WTC11 (cell line): ENCODE measurements around the gene PLXND1. TPM values are rescaled to one million over a fixed set of nuclear protein-coding genes. Genes with fewer than 3 reads are reported as not detected.

Experiments
- ATAC-seq: fragments of 200-7000 bp; cut with Tn5 transposase; 2 replicates; pipeline ENCODE4 v1.10.0; 2021; ENCODE audit warnings: mild to moderate bottlenecking, moderate library complexity
- CTCF ChIA-PET: fragments of 300-600 bp; sonication (Branson Sonifier 250); formaldehyde crosslinking; loops from one replicate; lab custom pipeline; 2021; ENCODE audit warnings: antibody characterized with exemption; lab: Charles Lee
- POLR2A ChIA-PET: fragments of 350-600 bp; sonication (Branson Sonifier 250); formaldehyde crosslinking; loops from one replicate; lab custom pipeline; 2021; ENCODE audit warnings: antibody characterized with exemption; lab: Charles Lee
- DNase-seq: peaks from one replicate; pipeline ENCODE4 v3.0.0; 2021; ENCODE audit warnings: low spot score
- H3K27ac Mint-ChIP-seq: 2 replicates; pipeline ENCODE4 v1.8.0; 2021; ENCODE audit warnings: mixed read lengths
- H3K27me3 Mint-ChIP-seq: 2 replicates; pipeline ENCODE4 v1.8.0; 2021; ENCODE audit warnings: low read depth, mild to moderate bottlenecking, moderate library complexity, mixed read lengths
- H3K36me3 Mint-ChIP-seq: 2 replicates; pipeline ENCODE4 v1.8.0; 2021; ENCODE audit warnings: mixed read lengths
- H3K4me1 Mint-ChIP-seq: 2 replicates; pipeline ENCODE4 v1.8.0; 2022; ENCODE audit warnings: mixed read lengths
- H3K4me3 Mint-ChIP-seq: 2 replicates; pipeline ENCODE4 v1.8.0; 2021; ENCODE audit warnings: mild to moderate bottlenecking, moderate library complexity, mixed read lengths
- H3K9me3 Mint-ChIP-seq: 2 replicates; pipeline ENCODE4 v1.8.0; 2021; ENCODE audit warnings: mixed read lengths
- CBFB ChIP-seq: sonication (generic); formaldehyde crosslinking; IDR thresholded peaks from 2 replicates; pipeline ENCODE4 v1.8.1; 2022; ENCODE audit warnings: mild to moderate bottlenecking, low read depth, missing genetic modification reagents
- CDX4 ChIP-seq: fragments of 250-450 bp; sonication (Bioruptor Pico); IDR thresholded peaks from 2 replicates; pipeline ENCODE4 v1.9.0; 2021; ENCODE audit warnings: moderate library complexity, mild to moderate bottlenecking, inconsistent platforms, borderline replicate concordance
- CREM ChIP-seq: sonication (generic); formaldehyde crosslinking; IDR thresholded peaks from 2 replicates; pipeline ENCODE4 v1.8.1; 2022; ENCODE audit warnings: mild to moderate bottlenecking, missing genetic modification reagents, moderate library complexity
- ELF4 ChIP-seq: sonication (generic); formaldehyde crosslinking; IDR thresholded peaks from 2 replicates; pipeline ENCODE4 v1.8.1; 2022; ENCODE audit warnings: low read depth, mild to moderate bottlenecking, moderate library complexity, missing genetic modification reagents
- EMX1 ChIP-seq: fragments of 250-450 bp; sonication (Bioruptor Pico); IDR thresholded peaks from 2 replicates; pipeline ENCODE4 v1.8.0; 2021; ENCODE audit warnings: mild to moderate bottlenecking
- ESRRA ChIP-seq: sonication (generic); formaldehyde crosslinking; IDR thresholded peaks from 2 replicates; pipeline ENCODE4 v1.8.1; 2022; ENCODE audit warnings: mild to moderate bottlenecking, missing genetic modification reagents, borderline replicate concordance
- HMGA2 ChIP-seq: fragments of 250-450 bp; sonication (Bioruptor Pico); IDR thresholded peaks from 2 replicates; pipeline ENCODE4 v1.4.0; 2021; ENCODE audit warnings: mild to moderate bottlenecking, moderate library complexity
- IRF1 ChIP-seq: sonication (generic); formaldehyde crosslinking; IDR thresholded peaks from 2 replicates; pipeline ENCODE4 v1.8.0; 2023; ENCODE audit warnings: missing genetic modification reagents
- IRF2 ChIP-seq: sonication (generic); formaldehyde crosslinking; IDR thresholded peaks from 2 replicates; pipeline ENCODE4 v1.8.0; 2022; ENCODE audit warnings: low read depth, missing genetic modification reagents, borderline replicate concordance
- NR1H2 ChIP-seq: sonication (generic); formaldehyde crosslinking; IDR thresholded peaks from 2 replicates; pipeline ENCODE4 v1.9.0; 2021; ENCODE audit warnings: mild to moderate bottlenecking, moderate library complexity, missing genetic modification reagents
- SP1 ChIP-seq: sonication (generic); formaldehyde crosslinking; conservative IDR thresholded peaks from 2 replicates; pipeline ENCODE4 v1.8.1; 2022; ENCODE audit warnings: missing genetic modification reagents
- STAT6 ChIP-seq: sonication (generic); formaldehyde crosslinking; conservative IDR thresholded peaks from 2 replicates; pipeline ENCODE4 v1.8.1; 2023; ENCODE audit warnings: mild to moderate bottlenecking, low read depth, missing genetic modification reagents, moderate library complexity
- TCF7 ChIP-seq: sonication (generic); formaldehyde crosslinking; IDR thresholded peaks from 2 replicates; pipeline ENCODE4 v1.8.0; 2022; ENCODE audit warnings: mild to moderate bottlenecking, low read depth, missing genetic modification reagents, moderate library complexity
- TEAD1 ChIP-seq: sonication (generic); formaldehyde crosslinking; IDR thresholded peaks from 2 replicates; pipeline ENCODE4 v1.8.0; 2022; ENCODE audit warnings: mild to moderate bottlenecking, missing genetic modification reagents
- ZNF219 ChIP-seq: sonication (generic); formaldehyde crosslinking; IDR thresholded peaks from 2 replicates; pipeline ENCODE4 v1.8.0; 2023; ENCODE audit warnings: missing genetic modification reagents, mild to moderate bottlenecking, borderline replicate concordance
- ZNF317 ChIP-seq: sonication (generic); formaldehyde crosslinking; IDR thresholded peaks from 2 replicates; pipeline ENCODE4 v1.8.1; 2023; ENCODE audit warnings: low read depth, mild to moderate bottlenecking, moderate library complexity, missing genetic modification reagents, borderline replicate concordance
- ZNF396 ChIP-seq: fragments of 250-450 bp; sonication (Bioruptor Pico); IDR thresholded peaks from 2 replicates; pipeline ENCODE4 v1.8.0; 2021; ENCODE audit warnings: mild to moderate bottlenecking, moderate library complexity, borderline replicate concordance
- ZNF423 ChIP-seq: fragments of 250-450 bp; sonication (Bioruptor Pico); IDR thresholded peaks from 2 replicates; pipeline ENCODE4 v2.1.2; 2022; ENCODE audit warnings: mild to moderate bottlenecking, moderate library complexity
- total RNA-seq: library from RNA; stranded (reverse); gene quantifications from 3 replicates; pipeline ENCODE4 v1.2.3, GENCODE V29; 2021
- TF ChIP-seq, protein P1 (sequence below): sonication (generic); formaldehyde crosslinking; IDR thresholded peaks from 2 replicates; pipeline ENCODE4 v1.8.1; 2022; ENCODE audit warnings: mild to moderate bottlenecking, missing genetic modification reagents, moderate library complexity, borderline replicate concordance
- TF ChIP-seq, protein P2 (sequence below): fragments of 250-450 bp; sonication (Bioruptor Pico); IDR thresholded peaks from 2 replicates; pipeline ENCODE4 v1.9.0; 2021; ENCODE audit warnings: mild to moderate bottlenecking
- TF ChIP-seq, protein P3 (sequence below): fragments of 250-450 bp; sonication (Bioruptor Pico); conservative IDR thresholded peaks from 2 replicates; pipeline ENCODE4 v1.9.0; 2021; ENCODE audit warnings: mild to moderate bottlenecking
- TF ChIP-seq, protein P4 (sequence below): sonication (generic); formaldehyde crosslinking; IDR thresholded peaks from 2 replicates; pipeline ENCODE4 v1.8.1; 2023; ENCODE audit warnings: mild to moderate bottlenecking, missing genetic modification reagents
- TF ChIP-seq, protein P5 (sequence below): sonication (generic); formaldehyde crosslinking; IDR thresholded peaks from 2 replicates; pipeline ENCODE4 v1.8.0; 2022; ENCODE audit warnings: mild to moderate bottlenecking, missing genetic modification reagents

Gene PLXND1
- total RNA-seq, 1 experiment from 2014 or later = 56.7 TPM

DNA sequence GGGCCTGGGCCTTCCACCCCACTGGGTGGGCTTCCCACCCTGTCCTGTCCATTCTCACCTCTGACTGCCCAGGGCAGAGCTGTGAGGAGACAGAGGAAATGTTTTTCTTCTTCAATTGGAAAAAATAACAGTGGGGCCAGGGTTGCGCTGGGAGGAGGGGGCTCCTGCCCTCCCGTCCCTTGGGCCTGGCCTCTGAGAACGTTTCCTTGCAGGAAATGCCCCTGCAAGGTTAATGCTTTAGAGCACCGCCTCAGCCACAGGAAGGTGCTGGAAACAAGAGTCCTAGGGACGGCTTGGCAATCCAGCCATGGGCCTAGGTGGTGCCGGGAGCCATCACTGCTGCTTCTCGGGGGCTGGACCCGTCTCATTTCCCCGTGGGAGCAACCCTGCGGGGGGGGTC lies 3.8 kb upstream of the PLXND1 start (continued):
- TF ChIP-seq ZNF317 (CRISPR knock-in tag) (no peak), NR1H2 (CRISPR knock-in tag) (no peak), CREM (CRISPR knock-in tag) (no peak), HMGA2 (CRISPR knock-in tag) (no peak), CDX4 (no peak), TEAD1 (CRISPR knock-in tag) (no peak), SP1 (no peak), ZNF219 (CRISPR knock-in tag) (no peak), ESRRA (CRISPR knock-in tag) (no peak), ZNF423 (CRISPR knock-in tag) (no peak), CBFB (CRISPR knock-in tag) (no peak), IRF1 (no peak)
- TF ChIP-seq, protein P1, sequence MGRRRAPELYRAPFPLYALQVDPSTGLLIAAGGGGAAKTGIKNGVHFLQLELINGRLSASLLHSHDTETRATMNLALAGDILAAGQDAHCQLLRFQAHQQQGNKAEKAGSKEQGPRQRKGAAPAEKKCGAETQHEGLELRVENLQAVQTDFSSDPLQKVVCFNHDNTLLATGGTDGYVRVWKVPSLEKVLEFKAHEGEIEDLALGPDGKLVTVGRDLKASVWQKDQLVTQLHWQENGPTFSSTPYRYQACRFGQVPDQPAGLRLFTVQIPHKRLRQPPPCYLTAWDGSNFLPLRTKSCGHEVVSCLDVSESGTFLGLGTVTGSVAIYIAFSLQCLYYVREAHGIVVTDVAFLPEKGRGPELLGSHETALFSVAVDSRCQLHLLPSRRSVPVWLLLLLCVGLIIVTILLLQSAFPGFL (CRISPR knock-in tag) = no peak
- TF ChIP-seq, protein P2, sequence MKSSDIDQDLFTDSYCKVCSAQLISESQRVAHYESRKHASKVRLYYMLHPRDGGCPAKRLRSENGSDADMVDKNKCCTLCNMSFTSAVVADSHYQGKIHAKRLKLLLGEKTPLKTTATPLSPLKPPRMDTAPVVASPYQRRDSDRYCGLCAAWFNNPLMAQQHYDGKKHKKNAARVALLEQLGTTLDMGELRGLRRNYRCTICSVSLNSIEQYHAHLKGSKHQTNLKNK (CRISPR knock-in tag) = no peak

DNA sequence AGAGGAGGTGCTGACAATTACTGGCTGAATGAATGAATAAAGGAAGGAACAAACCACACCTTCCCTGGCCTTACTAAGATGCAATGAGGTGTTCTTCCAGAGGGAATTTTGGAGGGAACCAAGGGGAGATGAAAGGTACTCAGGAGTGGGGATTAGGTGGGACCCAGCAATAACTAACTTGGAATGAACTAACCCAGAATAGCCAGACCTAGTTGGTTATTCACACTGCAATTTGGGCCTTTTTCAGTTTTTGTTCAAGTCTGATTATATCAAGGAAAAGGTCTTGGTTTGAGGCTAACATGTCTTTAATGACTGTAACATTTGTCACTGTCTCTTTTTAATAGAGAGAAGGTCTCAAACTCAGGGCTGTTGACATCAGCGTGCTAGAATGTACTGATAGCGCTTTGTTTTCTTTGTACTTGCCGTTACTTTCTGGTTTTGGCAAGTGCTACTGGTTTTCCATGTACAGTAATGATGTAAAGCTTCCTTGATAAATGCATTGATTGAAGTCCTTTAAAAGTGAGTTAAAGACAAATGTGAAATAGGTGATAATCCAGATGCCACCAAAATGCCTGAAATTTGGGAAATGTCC lies 3.2 kb upstream of the PLXND1 start:
- ChIA-PET CTCF (interaction anchor here (2.0 kb wide), 1 partner anchor 16 kb away, joined by 13 read pairs; no protein-coding TSS in a partner anchor), POLR2A (no interaction called here)
- no peaks in the 10 kb centered on the region for H3K36me3 Mint-ChIP-seq
- ATAC-seq = no peak
- DNase-seq = no peak
- H3K27ac Mint-ChIP-seq = no peak overlapping the region
- no peaks in the 10 kb centered on the region for H3K9me3 Mint-ChIP-seq
- peaks cover 24% of the 10 kb centered on the region for H3K27me3 Mint-ChIP-seq
- no peak overlapping the region for H3K4me3 Mint-ChIP-seq
- H3K4me1 Mint-ChIP-seq = peaks cover 45% of the 10 kb centered on the region
- TF ChIP-seq TCF7 (no peak), ZNF396 (CRISPR knock-in tag) (no peak), NR1H2 (CRISPR knock-in tag) (no peak), EMX1 (no peak), ELF4 (CRISPR knock-in tag) (no peak), STAT6 (CRISPR knock-in tag) (no peak), IRF2 (CRISPR knock-in tag) (no peak), SP1 (no peak)
- TF ChIP-seq, protein P3, sequence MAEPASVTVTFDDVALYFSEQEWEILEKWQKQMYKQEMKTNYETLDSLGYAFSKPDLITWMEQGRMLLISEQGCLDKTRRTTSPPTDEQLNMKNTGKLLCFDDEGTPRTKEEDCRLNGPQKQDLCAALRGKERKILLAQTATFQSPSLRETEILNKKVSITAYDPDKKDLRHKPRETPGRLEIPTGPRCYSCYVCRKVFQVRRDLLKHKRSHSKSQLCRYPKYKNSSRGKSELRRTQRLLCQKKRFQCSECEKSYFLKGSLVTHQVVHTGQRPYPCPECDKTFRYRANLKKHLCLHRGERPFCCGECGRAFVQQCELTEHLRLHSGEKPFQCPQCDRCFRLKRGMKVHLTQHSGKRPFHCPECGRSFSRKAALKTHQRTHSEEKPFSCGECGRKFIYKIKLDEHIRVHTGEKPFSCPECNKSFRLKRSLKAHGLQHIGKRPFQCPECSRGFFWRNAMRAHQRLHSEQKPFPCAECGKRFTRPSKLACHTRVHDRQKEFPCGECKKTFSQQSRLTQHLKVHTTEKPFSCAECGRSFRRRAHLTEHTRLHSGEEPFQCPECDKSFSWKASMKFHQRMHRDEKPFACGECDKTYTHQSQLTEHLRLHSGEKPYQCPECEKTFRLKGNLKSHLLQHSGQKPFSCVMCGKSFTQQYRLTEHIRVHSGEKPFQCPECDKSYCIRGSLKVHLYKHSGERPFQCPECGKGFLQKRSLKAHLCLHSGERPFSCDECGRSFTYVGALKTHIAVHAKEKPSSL (CRISPR knock-in tag) = no peak
- TF ChIP-seq, protein P4, sequence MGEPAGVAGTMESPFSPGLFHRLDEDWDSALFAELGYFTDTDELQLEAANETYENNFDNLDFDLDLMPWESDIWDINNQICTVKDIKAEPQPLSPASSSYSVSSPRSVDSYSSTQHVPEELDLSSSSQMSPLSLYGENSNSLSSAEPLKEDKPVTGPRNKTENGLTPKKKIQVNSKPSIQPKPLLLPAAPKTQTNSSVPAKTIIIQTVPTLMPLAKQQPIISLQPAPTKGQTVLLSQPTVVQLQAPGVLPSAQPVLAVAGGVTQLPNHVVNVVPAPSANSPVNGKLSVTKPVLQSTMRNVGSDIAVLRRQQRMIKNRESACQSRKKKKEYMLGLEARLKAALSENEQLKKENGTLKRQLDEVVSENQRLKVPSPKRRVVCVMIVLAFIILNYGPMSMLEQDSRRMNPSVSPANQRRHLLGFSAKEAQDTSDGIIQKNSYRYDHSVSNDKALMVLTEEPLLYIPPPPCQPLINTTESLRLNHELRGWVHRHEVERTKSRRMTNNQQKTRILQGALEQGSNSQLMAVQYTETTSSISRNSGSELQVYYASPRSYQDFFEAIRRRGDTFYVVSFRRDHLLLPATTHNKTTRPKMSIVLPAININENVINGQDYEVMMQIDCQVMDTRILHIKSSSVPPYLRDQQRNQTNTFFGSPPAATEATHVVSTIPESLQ (CRISPR knock-in tag) = no peak
- TF ChIP-seq, protein P5, sequence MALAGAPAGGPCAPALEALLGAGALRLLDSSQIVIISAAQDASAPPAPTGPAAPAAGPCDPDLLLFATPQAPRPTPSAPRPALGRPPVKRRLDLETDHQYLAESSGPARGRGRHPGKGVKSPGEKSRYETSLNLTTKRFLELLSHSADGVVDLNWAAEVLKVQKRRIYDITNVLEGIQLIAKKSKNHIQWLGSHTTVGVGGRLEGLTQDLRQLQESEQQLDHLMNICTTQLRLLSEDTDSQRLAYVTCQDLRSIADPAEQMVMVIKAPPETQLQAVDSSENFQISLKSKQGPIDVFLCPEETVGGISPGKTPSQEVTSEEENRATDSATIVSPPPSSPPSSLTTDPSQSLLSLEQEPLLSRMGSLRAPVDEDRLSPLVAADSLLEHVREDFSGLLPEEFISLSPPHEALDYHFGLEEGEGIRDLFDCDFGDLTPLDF = no peak
